ENCODE results near the gene CEP131.
"Not testable (repeated sequence)": the region's sequence is repeated elsewhere in the genome, so short reads cannot be mapped to it uniquely, and the experiment has no call there.

The CEP131 gene

GRCh38 chr17:81156866-81157805 lies 65.6 kb downstream of the CEP131 start:
- no peak overlapping the region for H3K4ac ChIP-seq (ENCODE audit: low read depth in 1 of 2, low read length in 2 of 2)
- WGBS, result 92% methylated on average over 38 of the region's 38 CpGs
- H3K4me2 ChIP-seq (ENCODE audit: low read length, poor library complexity, severe bottlenecking), result no peak overlapping the region
- H3K23ac ChIP-seq (ENCODE audit: low read length in 2 of 2), result no peak overlapping the region
- no peak overlapping the region for H3K18ac ChIP-seq (ENCODE audit: low read depth in 1 of 2, low read length in 2 of 2)
- H3K9me3 ChIP-seq (ENCODE audit: control insufficient read depth, low read length), result no peaks in the 10 kb centered on the region
- H3K9ac ChIP-seq (ENCODE audit: low read length), result no peak overlapping the region
- H3K36me3 ChIP-seq (ENCODE audit: control insufficient read depth in 1 of 2, insufficient read depth in 2 of 2, low read depth in 1 of 2, low read length in 2 of 2), result no peaks in the 10 kb centered on the region
- no peak overlapping the region for H2BK120ac ChIP-seq (ENCODE audit: low read depth, low read length)
- H3K27ac ChIP-seq (ENCODE audit: low read length, poor library complexity, severe bottlenecking), result no peak overlapping the region
- no peak overlapping the region for H2BK15ac ChIP-seq (ENCODE audit: low read depth, poor library complexity, severe bottlenecking)
- no peak overlapping the region for H4K91ac ChIP-seq (ENCODE audit: low read length)
- no peak overlapping the region for H3K14ac ChIP-seq (ENCODE audit: low read length in 2 of 2)
- H4K8ac ChIP-seq (ENCODE audit: low read length), result peak overlapping the region; percentile 25
- DNase-seq, result no peak
- H3K79me1 ChIP-seq (replicated peaks; ENCODE audit: low read length, poor library complexity, severe bottlenecking), result no peaks in the 10 kb centered on the region
- H2BK5ac ChIP-seq (ENCODE audit: low read depth, low read length, poor library complexity, severe bottlenecking), result no peak overlapping the region
- peaks cover 5 to 39% of the 10 kb centered on the region in 2 experiments for H3K27me3 ChIP-seq (ENCODE audit: control insufficient read depth in 1 of 2, insufficient read depth in 1 of 2, low read length in 2 of 2)
- H2AFZ ChIP-seq (ENCODE audit: low read depth, low read length), result no peak overlapping the region
- no peaks in the 10 kb centered on the region for H3K4me1 ChIP-seq (ENCODE audit: control insufficient read depth, insufficient read depth, low read depth, low read length)
- H3K4me3 ChIP-seq (ENCODE audit: insufficient read depth in 1 of 2, low read depth in 1 of 2, low read length in 2 of 2), result no peak overlapping the region
- H2BK12ac ChIP-seq (ENCODE audit: low read length in 2 of 2), result no peak overlapping the region
- no peak overlapping the region for H2AK5ac ChIP-seq (ENCODE audit: low read length, severe bottlenecking)

GRCh38 chr17:81154961-81155360 lies 67.8 kb downstream of the CEP131 start:
- H2BK120ac ChIP-seq (ENCODE audit: low read depth, low read length), result no peak overlapping the region
- no peaks in the 10 kb centered on the region for H3K9me3 ChIP-seq (ENCODE audit: control insufficient read depth, low read length)
- no peak overlapping the region for H3K4ac ChIP-seq (ENCODE audit: low read depth in 1 of 2, low read length in 2 of 2)
- no peak overlapping the region for H3K9ac ChIP-seq (ENCODE audit: low read length)
- no peak overlapping the region for H3K27ac ChIP-seq (ENCODE audit: low read length, poor library complexity, severe bottlenecking)
- no peak overlapping the region for H3K23ac ChIP-seq (ENCODE audit: low read length in 2 of 2)
- H4K8ac ChIP-seq (ENCODE audit: low read length), result no peak overlapping the region
- no peak overlapping the region for H3K4me2 ChIP-seq (ENCODE audit: low read length, poor library complexity, severe bottlenecking)
- no peak for DNase-seq
- no peaks in the 10 kb centered on the region for H3K36me3 ChIP-seq (ENCODE audit: control insufficient read depth in 1 of 2, insufficient read depth in 2 of 2, low read depth in 1 of 2, low read length in 2 of 2)
- H2AK5ac ChIP-seq (ENCODE audit: low read length, severe bottlenecking), result no peak overlapping the region
- H2BK12ac ChIP-seq (ENCODE audit: low read length in 2 of 2), result no peak overlapping the region
- H3K4me1 ChIP-seq (ENCODE audit: control insufficient read depth, insufficient read depth, low read depth, low read length), result no peaks in the 10 kb centered on the region
- no peak overlapping the region for H4K91ac ChIP-seq (ENCODE audit: low read length)
- H3K4me3 ChIP-seq (ENCODE audit: insufficient read depth in 1 of 2, low read depth in 1 of 2, low read length in 2 of 2), result no peak overlapping the region
- H2BK5ac ChIP-seq (ENCODE audit: low read depth, low read length, poor library complexity, severe bottlenecking), result no peak overlapping the region
- no peaks in the 10 kb centered on the region for H3K79me1 ChIP-seq (replicated peaks; ENCODE audit: low read length, poor library complexity, severe bottlenecking)
- WGBS, result 95% methylated on average over 17 of the region's 18 CpGs
- H2BK15ac ChIP-seq (ENCODE audit: low read depth, poor library complexity, severe bottlenecking), result no peak overlapping the region
- H3K14ac ChIP-seq (ENCODE audit: low read length in 2 of 2), result no peak overlapping the region
- H3K27me3 ChIP-seq (ENCODE audit: control insufficient read depth in 1 of 2, insufficient read depth in 1 of 2, low read length in 2 of 2), result peaks cover 15 to 39% of the 10 kb centered on the region in 2 experiments
- H3K18ac ChIP-seq (ENCODE audit: low read depth in 1 of 2, low read length in 2 of 2), result no peak overlapping the region
- H2AFZ ChIP-seq (ENCODE audit: low read depth, low read length), result no peak overlapping the region

- not testable (repeated sequence) for H3K4me2 ChIP-seq (ENCODE audit: low read length, poor library complexity, severe bottlenecking)
- WGBS, result 95% methylated on average over 8 of the region's 9 CpGs
These were observed 68.7 kb downstream of the CEP131 start for GRCh38 chr17:81154016-81154415.

GRCh38 chr17:81153340-81153803 lies 69.4 kb downstream of the CEP131 start:
- no peak overlapping the region for H3K27ac ChIP-seq (ENCODE audit: low read length, poor library complexity, severe bottlenecking)
- H3K36me3 ChIP-seq (ENCODE audit: control insufficient read depth in 1 of 2, insufficient read depth in 2 of 2, low read depth in 1 of 2, low read length in 2 of 2), result no peaks in the 10 kb centered on the region
- H3K9me3 ChIP-seq (ENCODE audit: control insufficient read depth, low read length), result no peaks in the 10 kb centered on the region
- no peak overlapping the region for H3K23ac ChIP-seq (ENCODE audit: low read length in 2 of 2)
- H3K18ac ChIP-seq (ENCODE audit: low read depth in 1 of 2, low read length in 2 of 2), result no peak overlapping the region
- H3K4me3 ChIP-seq (ENCODE audit: insufficient read depth in 1 of 2, low read depth in 1 of 2, low read length in 2 of 2), result no peak overlapping the region
- no peak overlapping the region for H2AFZ ChIP-seq (ENCODE audit: low read depth, low read length)
- DNase-seq, result no peak
- no peak overlapping the region for H3K14ac ChIP-seq (ENCODE audit: low read length in 2 of 2)
- 86% methylated on average over 17 of the region's 17 CpGs for WGBS
- H2AK5ac ChIP-seq (ENCODE audit: low read length, severe bottlenecking), result no peak overlapping the region
- peak overlapping the region; percentile 26 for H3K9ac ChIP-seq (ENCODE audit: low read length)
- H4K8ac ChIP-seq (ENCODE audit: low read length), result no peak overlapping the region
- no peak overlapping the region for H2BK15ac ChIP-seq (ENCODE audit: low read depth, poor library complexity, severe bottlenecking)
- peaks cover 29 to 47% of the 10 kb centered on the region in 2 experiments for H3K27me3 ChIP-seq (ENCODE audit: control insufficient read depth in 1 of 2, insufficient read depth in 1 of 2, low read length in 2 of 2)
- no peak overlapping the region for H2BK12ac ChIP-seq (ENCODE audit: low read length in 2 of 2)
- H4K91ac ChIP-seq (ENCODE audit: low read length), result no peak overlapping the region
- H3K79me1 ChIP-seq (replicated peaks; ENCODE audit: low read length, poor library complexity, severe bottlenecking), result no peaks in the 10 kb centered on the region
- H3K4me2 ChIP-seq (ENCODE audit: low read length, poor library complexity, severe bottlenecking), result no peak overlapping the region
- no peak overlapping the region for H2BK5ac ChIP-seq (ENCODE audit: low read depth, low read length, poor library complexity, severe bottlenecking)
- no peak overlapping the region for H2BK120ac ChIP-seq (ENCODE audit: low read depth, low read length)
- peaks cover 2% of the 10 kb centered on the region for H3K4me1 ChIP-seq (ENCODE audit: control insufficient read depth, insufficient read depth, low read depth, low read length)
- no peak overlapping the region for H3K4ac ChIP-seq (ENCODE audit: low read depth in 1 of 2, low read length in 2 of 2)

More at GRCh38 chr17:81154016-81154415, 68.7 kb downstream of the CEP131 start:
- H3K27me3 ChIP-seq (ENCODE audit: control insufficient read depth in 1 of 2, insufficient read depth in 1 of 2, low read length in 2 of 2), result peaks cover 22 to 45% of the 10 kb centered on the region in 2 experiments
- H4K91ac ChIP-seq (ENCODE audit: low read length); H3K9me3 ChIP-seq (ENCODE audit: control insufficient read depth, low read length); H3K18ac ChIP-seq (ENCODE audit: low read depth in 1 of 2, low read length in 2 of 2); H4K8ac ChIP-seq (ENCODE audit: low read length); H3K9ac ChIP-seq (ENCODE audit: low read length); DNase-seq; H2BK12ac ChIP-seq (ENCODE audit: low read length in 2 of 2); H2BK15ac ChIP-seq (ENCODE audit: low read depth, poor library complexity, severe bottlenecking); H2AFZ ChIP-seq (ENCODE audit: low read depth, low read length); H3K27ac ChIP-seq (ENCODE audit: low read length, poor library complexity, severe bottlenecking); H3K4ac ChIP-seq (ENCODE audit: low read depth in 1 of 2, low read length in 2 of 2); H2AK5ac ChIP-seq (ENCODE audit: low read length, severe bottlenecking); H3K36me3 ChIP-seq (ENCODE audit: control insufficient read depth in 1 of 2, insufficient read depth in 2 of 2, low read depth in 1 of 2, low read length in 2 of 2); H3K79me1 ChIP-seq (replicated peaks; ENCODE audit: low read length, poor library complexity, severe bottlenecking); H2BK120ac ChIP-seq (ENCODE audit: low read depth, low read length); H3K14ac ChIP-seq (ENCODE audit: low read length in 2 of 2); H2BK5ac ChIP-seq (ENCODE audit: low read depth, low read length, poor library complexity, severe bottlenecking); H3K4me1 ChIP-seq (ENCODE audit: control insufficient read depth, insufficient read depth, low read depth, low read length); H3K23ac ChIP-seq (ENCODE audit: low read length in 2 of 2); H3K4me3 ChIP-seq (ENCODE audit: insufficient read depth in 1 of 2, low read depth in 1 of 2, low read length in 2 of 2): not testable (repeated sequence)
